GM21717 (cell line): ENCODE data around the gene WTIP.
"Not testable (repeated sequence)": the region's sequence is repeated elsewhere in the genome, so short reads cannot be mapped to it uniquely, and the experiment has no call there.

ENCODE experiments used
- ATAC-seq: cut with Tn5 transposase; IDR thresholded peaks from one replicate; pipeline ENCODE4 v1.9.1; 2021; ENCODE audit warnings: mild to moderate bottlenecking, moderate library complexity; ENCODE audit not compliant: unreplicated experiment

WTIP gene

DNA sequence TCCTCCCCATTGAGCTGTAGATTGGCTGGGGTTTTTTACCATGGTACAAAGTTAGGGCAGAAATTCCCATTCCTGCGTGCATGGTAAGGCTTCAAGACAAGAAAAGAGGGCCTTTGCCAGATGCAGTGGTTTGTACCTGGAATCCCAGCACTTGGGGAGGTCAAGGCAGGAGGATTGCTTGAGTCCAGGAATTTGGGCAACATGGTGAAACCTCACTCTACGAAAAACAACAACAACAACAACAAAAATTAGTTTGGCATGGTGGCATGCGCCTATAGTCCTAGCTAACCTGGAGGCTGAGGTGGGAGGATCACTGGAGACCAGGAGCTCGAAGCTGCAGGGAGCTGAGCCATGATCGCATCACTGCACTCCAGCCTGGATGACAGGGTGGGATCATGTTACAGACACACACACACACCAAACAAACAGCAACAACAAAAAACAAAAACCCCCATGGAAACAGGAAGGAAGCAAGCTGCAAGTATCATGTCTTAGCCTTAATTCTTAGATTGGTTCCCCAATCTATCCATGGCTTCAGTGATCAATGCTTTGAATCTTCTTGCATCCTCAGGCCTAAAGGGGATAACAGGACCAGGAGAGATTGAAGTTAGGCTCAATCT is 5.5 kb upstream of the WTIP start:
- ATAC-seq = no peak

DNA sequence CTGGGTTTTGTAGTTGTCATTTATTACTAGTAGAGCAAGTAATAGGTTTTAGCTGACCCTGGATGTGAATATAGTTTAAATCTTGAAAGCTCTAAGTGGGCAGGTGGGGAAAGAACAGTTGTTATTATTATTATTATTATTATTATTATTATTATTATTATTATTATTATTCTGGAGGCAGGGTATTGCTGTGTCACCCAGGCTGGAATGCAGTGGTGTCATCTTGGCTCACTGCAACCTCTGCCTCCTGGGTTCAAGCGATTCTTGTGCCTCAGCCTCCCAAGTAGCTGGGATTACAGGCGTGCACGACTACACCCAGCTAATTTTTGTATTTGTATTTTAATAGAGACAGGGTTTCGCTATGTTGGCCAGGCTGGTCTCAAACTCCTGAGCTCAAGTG is 3.1 kb upstream of the WTIP start:
- ATAC-seq = not testable (repeated sequence)

DNA sequence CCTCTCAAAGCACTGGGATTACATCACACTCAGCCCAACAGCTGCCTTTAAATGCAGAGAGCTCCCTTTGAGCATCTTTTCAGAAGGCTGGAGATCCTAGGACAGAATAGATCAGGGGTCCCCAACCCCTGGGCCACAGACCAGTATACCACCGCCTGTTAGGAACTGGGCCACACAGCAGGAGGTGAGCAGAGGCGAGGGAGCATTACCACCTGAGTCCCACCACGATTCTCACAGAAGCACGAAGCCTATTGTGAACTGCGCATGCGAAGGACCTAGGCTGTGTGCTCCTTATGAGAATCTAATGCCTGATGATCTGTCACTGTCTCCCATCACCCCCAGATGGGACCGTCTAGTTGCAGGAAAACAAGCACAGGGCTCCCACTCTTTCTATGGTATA is 2.2 kb upstream of the WTIP start:
- no peak for ATAC-seq

DNA sequence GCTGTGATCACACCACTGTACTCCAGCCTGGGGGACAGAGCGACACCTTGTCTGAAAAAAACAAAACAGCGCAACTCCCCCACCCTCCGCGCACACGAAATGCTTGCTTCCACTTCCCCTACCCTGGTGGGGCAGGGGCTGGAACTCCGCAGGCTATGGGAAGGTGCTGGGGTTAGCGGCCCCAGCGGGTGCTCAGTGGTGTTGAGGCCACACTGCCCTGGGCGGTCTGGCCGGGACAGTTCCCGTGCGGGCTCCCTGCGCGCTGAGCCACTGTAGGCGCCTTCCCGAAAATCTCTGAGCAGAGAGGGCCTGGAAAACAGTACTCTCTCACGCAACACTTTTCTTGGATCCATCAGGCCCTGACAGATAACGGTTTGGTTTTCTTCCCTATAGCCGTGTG is 1.1 kb upstream of the WTIP start:
- no peak for ATAC-seq

DNA sequence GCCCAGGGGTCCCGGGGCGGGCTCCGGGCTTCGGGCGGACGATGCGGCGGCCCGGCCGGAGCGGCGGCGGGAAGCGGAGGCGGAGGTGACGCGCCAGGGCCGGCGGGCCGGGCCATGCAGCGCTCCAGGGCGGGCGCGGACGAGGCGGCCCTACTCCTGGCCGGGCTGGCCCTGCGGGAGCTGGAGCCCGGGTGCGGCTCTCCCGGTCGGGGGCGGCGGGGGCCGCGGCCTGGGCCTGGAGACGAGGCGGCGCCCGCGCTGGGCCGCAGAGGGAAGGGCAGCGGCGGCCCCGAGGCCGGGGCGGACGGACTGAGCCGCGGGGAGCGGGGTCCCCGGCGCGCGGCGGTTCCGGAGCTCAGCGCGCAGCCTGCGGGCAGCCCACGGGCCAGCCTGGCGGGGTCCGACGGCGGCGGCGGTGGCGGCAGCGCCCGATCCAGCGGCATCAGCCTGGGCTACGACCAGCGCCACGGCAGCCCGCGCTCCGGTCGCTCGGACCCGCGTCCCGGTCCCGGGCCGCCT is 362 bp downstream of the WTIP start:
- no peak for ATAC-seq

DNA sequence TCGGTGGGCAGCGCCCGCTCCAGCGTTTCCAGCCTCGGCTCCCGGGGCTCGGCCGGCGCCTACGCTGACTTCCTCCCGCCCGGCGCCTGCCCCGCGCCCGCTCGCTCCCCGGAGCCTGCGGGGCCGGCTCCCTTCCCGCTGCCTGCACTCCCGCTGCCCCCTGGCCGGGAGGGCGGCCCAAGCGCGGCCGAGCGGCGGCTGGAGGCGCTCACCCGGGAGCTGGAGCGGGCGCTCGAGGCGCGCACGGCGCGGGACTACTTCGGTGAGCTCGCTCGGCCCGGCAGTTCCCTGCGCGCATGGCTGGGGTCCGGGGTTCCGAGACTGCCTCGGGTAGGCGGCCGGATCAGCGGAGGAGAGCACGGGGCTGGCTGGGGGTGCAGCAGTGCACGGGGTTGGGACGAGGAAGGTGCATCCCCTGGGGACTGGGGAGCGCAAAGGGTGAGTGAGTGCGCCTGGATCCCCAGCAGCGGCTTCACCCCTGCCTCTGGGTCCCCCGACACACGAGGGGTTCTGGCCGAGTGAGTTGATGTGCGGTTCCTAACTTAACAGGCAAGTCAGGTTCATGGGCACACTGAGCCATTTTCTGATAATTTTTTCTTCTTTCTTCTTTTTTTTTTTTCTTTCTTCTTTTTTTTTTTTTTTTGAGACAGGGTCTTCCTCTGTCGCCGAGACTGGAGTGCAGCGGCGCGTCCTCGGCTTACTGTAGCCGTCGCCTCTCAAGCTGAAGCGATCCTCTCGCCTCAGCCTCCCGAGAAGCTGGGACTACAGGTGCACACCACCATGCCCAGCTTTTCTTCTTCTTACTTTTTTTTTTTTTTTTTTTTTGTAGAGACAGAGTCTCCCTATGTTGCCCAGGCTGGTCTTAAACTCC is 1.1 kb downstream of the WTIP start:
- no peak for ATAC-seq

DNA sequence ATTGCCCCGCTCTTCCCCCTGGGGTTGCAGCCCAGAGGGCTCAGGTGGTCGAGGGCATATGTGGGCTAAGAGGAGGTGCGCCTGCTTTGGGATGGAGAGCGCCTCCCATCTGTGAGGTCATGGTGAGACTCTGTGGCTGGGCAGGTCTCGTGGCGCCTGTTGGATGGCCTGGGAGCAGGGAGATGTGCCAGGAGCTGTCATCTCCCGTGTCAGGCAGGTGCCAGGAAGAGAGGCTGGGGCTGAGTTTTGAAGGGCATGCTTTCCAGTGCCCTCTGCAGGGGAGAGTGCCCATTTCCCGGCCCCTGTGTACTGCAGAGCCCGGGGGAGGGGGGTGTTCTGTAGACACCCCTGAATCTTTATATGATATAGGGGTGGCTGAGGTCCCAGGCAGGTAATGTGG is 2.8 kb downstream of the WTIP start:
- no peak for ATAC-seq

DNA sequence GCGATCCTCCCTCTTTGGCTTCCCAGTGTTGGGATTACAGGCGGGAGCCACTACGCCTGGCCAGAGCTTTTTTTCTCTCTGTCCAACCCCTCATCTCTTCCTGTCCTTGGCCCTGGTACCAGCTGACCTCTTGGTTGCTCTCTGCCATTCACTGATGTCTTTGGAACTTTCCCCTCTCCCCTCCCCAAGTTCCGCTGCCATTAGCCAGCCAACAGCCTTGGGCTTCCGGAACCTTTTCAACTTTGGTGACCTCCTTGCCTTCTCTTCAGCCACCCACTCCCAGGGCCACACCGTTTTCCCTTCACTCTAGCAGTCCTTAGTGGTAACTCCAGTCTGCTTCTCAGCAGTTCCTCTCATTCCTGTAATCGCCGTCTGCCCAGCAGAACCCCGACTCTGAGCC is 4.3 kb downstream of the WTIP start:
- no peak for ATAC-seq

DNA sequence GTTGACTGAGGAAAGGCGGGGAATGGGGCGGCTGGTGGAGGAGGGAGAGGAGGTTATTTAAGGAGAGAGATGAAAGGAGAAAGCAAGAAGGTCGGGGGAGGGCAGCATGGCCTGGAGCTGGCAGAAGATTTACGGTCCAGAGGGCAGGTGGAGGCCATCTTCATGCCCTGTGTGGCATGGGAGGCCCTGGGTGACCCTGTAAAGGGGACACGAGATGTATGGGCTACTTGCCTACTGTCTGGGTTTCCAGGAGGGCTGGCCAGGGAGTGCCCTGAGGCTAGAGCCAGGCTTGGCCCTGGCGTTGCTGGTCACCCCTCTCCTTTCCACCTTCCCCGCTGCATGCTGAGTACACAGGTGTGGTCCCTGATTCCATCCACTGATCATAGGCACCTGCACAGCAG is 6.1 kb downstream of the WTIP start:
- no peak for ATAC-seq

DNA sequence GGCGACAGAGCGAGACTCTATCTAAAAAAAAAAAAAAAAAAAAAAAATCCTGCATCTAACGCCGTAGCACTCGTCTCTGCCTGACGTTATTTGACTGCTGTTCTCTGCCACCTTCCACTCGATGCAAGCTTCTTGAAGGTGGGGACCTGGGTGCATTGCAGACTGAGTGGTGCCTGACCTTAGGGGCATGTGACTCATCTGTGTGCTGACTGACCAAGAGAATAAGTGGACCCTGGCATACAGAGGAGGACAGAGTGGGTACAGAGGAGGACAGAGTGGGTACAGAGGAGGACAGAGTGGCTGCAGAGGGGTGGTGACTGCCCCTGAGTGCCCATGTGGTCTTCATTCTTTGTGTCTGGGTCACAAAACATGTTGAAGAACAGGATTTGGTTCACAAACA is 7.6 kb downstream of the WTIP start:
- ATAC-seq = no peak

DNA sequence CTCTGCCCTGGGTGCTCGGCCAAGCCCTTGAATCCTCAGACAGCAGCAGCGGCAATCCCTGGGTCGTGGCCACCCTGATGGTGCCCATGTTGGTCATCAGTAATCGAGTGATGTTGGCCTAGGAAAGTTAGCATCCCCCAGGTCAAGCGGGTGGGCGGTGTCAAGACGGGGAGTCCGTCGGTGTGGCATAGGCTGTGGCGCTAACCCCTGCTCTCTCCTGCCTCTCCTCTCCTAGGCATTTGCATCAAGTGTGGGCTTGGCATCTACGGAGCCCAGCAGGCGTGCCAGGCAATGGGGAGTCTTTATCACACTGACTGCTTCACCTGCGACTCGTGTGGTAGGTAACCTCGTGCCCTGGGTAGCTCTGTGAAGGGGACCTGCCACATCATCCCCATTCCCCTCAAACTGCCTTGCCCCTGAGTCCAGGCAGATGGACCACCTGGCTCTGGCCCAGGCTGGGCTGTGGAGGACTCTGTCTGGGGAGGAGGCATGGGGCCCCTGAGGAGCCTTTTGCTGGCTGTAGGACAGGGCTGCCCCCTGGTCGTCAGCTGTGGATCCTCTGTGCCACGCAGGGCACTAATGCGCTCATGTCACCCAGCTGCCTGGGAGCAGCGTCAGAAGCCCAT is 8.7 kb downstream of the WTIP start:
- no peak for ATAC-seq

DNA sequence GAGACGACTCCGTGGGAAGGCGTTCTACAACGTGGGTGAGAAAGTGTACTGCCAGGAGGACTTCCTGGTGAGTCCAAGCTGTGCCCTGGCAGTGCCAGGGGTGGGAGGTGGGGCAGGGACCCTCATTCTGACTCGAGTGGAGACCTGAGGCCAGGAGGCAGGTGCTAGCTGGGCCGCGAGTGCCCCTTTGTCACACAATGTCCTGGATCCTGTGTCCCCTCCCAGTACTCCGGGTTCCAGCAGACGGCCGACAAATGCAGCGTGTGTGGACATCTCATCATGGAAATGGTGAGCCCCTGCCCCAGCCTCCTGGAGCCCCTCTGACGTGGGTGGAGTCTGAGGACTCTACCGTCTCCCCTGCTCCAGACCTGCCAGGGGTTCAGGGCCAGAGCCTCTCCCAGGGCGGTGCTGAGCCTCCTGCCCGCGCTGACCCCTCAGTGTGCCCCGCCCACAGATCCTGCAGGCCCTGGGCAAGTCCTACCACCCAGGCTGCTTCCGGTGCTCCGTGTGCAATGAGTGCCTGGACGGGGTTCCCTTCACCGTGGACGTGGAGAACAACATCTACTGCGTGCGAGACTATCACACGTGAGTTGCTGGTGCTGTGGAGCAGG is 11.6 kb downstream of the WTIP start:
- ATAC-seq = no peak

DNA sequence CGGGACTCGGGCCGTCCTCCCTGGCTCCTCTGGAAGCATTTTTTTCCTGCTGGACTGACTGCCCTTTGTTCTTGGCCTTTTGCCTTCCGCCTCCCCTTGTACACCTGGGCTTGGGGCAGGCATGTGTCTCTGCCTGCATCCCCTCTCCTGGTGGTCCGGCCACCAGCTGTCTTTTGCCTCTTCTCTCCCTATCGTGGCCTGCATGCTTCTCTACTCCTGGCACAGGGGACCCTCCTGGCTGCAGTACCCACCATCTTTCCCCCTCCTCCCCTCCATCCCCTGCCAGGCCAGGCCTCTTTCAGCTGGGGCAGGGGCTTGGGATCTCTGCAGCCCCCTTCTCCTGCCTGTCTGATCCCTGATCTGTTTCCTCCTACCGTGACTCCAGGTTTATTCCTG is 12.1 kb downstream of the WTIP start:
- ATAC-seq = no peak

DNA sequence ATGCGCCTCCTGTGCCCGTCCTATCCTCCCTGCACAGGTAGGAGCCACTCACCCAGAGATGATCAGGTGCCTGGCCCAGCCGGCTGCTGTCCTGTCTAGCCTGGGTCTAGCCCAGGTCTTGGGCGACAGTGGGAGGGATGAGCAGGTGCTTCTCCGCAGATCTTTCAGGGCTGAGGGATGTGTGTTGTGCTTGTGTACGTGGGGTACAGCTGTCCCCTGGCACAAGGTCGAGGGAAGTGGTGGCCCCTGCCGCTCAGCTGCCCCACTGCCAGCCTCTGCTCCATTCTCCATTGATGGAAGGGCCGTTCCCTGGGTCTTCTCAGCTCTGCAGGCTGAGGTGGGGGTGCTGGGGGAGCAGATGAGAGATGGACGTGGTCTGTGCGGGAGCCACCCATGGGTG is 13.0 kb downstream of the WTIP start:
- no peak for ATAC-seq

DNA sequence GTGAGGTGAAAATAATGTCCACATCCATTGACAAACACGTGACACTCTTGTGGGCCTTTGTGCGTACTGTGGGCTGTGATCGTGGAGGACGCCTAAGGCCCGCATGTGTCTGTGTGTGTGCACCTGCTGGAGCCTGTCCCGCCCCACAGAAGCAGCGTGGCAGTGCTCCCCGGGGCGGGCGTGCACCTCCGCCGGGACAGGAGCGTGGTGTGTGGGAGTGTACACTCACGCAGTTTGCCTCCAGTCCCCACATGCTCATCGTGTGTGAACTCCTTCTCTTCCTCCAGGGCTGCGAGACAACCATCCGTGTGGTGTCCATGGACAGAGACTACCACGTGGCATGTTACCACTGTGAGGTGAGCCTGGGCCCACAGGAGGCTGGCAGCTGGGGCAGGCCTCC is 13.9 kb downstream of the WTIP start:
- no peak for ATAC-seq

DNA sequence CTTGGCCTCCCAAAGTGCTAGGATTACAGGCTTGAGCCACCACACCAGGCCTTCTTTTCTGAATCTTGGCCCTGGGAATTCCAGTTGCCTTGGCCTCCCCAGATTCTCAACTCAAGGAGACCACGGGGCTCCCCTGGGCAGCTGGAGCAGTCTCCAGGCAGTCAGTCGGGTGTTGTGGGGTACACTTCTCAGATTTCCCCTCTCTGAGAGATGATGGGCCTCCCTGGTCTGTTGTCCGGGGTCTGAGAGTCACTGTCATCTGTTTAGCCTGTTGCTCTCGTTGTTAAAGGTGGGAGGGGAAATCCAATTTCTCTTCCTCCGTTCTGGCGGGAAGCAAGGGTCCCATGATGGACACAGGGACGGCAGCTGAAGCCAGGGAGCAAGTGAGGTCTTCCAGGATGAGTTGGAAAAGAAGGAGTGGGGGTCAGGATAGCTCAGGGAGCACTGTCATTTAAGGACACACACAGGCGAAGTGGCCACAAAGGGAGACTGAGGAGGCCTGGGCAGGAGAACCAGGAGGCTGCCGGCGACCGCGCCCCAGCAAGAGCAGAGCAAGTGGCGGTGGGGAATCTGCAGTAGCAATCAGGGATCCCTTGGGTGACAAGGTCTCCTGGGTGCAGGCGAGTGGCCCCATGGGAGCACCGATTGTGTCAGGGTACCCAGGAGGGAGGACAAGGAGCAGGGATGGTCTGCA is 15.7 kb downstream of the WTIP start:
- no peak for ATAC-seq

DNA sequence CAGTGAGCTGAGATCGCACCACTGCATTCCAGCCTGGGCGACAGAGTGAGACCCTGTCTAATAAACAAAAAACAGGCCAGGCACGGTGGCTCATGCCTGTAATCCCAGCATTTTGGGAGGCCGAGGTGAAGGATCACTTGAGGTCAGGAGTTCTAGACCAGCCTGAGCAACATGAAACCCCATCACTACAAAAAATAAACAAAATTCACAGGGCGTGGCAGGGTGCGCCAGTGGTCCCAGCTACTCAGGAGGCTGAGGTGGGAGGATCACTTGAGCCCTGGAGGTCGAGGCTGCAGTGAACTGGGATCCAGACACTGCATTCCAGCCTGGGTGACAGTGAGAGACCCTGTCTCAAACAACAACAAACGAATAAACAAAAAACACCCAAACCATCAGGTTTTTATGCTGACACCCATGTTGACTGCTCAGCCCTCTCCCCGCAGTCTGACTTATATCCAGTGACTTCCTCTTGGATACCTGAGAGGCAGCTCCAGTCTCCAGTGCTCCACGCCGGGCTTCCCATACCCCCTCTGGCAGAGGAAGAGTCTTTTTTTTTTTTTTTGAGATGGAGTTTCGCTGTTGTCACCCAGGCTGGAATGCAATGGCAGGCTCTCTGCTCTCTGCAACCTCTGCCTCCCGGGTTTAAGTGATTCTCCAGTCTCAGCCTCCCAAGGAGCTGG is 17.7 kb downstream of the WTIP start:
- no peak for ATAC-seq

DNA sequence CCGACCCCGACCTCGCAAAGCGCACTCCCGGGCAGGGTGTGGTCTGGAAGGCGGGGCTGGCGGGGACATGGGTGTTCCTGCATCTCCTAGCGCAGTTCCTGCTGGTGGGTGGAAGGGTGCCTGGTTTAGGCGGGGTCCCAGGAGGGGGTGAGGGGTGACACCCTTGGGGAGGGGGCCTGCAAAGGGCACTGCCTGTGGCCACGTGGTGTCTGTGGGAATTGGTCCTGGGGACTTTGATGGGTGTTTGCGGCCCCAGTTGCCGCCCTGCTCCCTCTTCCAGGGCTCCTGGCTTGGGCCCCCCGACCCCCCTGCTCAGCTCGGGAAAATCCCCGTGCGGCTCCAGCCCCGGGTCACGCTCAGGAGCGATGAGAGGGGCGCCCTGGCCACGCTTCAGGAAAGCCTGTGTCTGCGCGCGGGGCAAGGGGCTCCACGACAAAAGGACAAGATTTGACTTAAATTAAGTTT is 19.1 kb downstream of the WTIP start:
- no peak for ATAC-seq

DNA sequence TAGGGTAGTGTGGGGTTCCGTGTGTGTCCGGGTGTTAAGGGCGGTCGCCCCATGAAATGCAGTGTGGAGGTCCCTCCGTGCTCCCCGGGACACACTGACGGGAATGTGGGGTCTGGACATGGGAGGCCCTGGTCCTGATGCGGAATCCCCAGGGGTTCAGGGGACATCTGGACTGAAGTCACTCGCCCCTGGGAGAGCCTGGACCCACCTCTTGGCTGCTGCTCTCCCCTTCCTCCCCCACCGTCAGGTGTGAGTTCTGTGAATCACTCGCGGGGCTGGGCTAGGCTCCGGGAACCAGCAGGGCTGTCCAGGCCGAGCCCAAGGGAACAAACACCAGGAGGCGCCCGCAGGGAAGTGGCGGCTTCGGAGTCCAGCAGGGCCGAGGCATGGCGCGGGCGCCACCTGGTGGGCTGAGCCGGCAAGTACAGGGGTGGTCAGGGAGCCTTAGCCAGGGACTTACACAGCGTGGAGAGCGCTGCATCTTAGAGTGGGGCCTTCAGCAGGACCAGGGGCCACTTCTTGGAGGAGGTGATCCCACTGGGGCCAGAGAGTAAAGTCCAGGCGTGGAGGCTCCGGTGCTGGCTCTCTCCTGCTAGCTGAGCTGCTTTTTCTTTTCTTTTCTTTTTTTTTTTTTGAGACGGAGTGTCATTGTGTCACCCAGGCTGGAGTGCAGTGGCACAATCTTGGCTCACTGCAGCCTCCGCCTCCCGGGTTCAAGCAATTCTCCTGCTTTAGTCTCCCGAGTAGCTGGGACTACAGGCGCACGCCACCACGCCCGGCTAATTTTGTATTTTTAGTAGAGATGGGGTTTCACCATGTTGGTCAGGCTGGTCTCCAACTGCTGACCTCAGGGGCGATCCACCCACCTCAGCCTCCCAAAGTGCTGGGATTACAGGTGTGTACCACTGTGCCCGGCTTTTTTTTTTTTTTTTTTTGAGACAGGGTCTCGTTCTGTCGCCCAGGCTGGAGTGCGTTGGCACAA is 20.1 kb downstream of the WTIP start:
- no peak for ATAC-seq
